ENCODE data around the gene TMEM26. TPM values are rescaled to one million over a fixed set of nuclear protein-coding genes. Genes with fewer than 3 reads are reported as not detected.

Gene TMEM26
- total and polyA plus RNA-seq, 2 of the 13 experiments (the other 11 are each of a cell fraction or from before 2014, with no cell fraction given) = not detected

DNA sequence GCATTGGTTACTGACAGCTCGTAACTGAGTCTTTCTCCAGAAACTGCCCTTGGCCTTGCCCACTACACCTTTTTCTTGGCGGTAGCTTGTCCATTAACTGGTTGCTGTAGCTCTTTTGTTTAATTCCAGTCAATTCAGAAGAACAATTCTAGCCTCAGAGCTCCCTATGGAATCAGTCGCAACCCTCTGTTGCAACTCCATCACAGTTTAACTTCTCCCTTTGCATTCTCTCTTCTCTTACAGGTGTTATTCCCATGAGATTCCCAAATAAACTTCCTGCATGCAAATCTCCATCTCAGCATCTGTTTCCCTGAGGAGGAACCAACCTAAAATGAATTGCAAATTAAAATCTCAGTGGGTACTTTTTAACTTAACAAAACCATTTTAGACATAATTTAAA is 28.4 kb upstream of the TMEM26 start:
- in situ Hi-C loops (cut with HindIII; ENCODE audit: extremely low pct_ligation_motif_present, low pct_unique_long_range_greater_than_20kb) = no loop called here
- Histone ChIP-seq H3K4me3 (replicated peaks in 1 of 3; ENCODE audit: insufficient read depth in 1 of 3, low read depth in 2 of 3, low read length in 3 of 3) (no peak overlapping the region), H3K79me2 (ENCODE audit: insufficient read depth, low read length) (no peaks in the 10 kb centered on the region), H3K4me2 (ENCODE audit: low read depth, low read length) (no peak overlapping the region), H3K36me3 (replicated peaks in 1 of 2; ENCODE audit: control insufficient read depth in 1 of 2, insufficient read depth in 2 of 2, low read length in 2 of 2) (no peaks in the 10 kb centered on the region), H4K20me1 (ENCODE audit: insufficient read depth, low read length) (no peaks in the 10 kb centered on the region), H2AFZ (ENCODE audit: low read length) (no peak overlapping the region), H3K9ac (ENCODE audit: insufficient read depth, low read depth, low read length) (no peak overlapping the region), H3K4me1 (ENCODE audit: insufficient read depth, low read length) (no peaks in the 10 kb centered on the region), H3K27ac (ENCODE audit: extremely low read length, insufficient read depth, low read length) (no peak overlapping the region), H3K27me3 (ENCODE audit: control insufficient read depth in 1 of 2, insufficient read depth in 2 of 2, low read length in 2 of 2) (no peaks in the 10 kb centered on the region), H3K9me3 (ENCODE audit: low read length) (no peaks in the 10 kb centered on the region)
- ChIA-PET POLR2A (no interaction called here), CTCF (ENCODE audit: low intra/inter-chr PET ratio, low total read pairs) (no interaction called here)
- DNase-seq (ENCODE audit: low spot score) (no peak), FAIRE-seq (no peak), ATAC-seq (no peak)
- no TSS peak for BruUV-seq (replicated peaks)
- 5% methylated on average over 3 of the region's 3 CpGs for WGBS (ENCODE audit: low lambda C conversion rate)
- intact Hi-C loops (cut with micrococcal nuclease; ENCODE audit: unreplicated experiment) = no loop called here
- TF ChIP-seq, protein P1, sequence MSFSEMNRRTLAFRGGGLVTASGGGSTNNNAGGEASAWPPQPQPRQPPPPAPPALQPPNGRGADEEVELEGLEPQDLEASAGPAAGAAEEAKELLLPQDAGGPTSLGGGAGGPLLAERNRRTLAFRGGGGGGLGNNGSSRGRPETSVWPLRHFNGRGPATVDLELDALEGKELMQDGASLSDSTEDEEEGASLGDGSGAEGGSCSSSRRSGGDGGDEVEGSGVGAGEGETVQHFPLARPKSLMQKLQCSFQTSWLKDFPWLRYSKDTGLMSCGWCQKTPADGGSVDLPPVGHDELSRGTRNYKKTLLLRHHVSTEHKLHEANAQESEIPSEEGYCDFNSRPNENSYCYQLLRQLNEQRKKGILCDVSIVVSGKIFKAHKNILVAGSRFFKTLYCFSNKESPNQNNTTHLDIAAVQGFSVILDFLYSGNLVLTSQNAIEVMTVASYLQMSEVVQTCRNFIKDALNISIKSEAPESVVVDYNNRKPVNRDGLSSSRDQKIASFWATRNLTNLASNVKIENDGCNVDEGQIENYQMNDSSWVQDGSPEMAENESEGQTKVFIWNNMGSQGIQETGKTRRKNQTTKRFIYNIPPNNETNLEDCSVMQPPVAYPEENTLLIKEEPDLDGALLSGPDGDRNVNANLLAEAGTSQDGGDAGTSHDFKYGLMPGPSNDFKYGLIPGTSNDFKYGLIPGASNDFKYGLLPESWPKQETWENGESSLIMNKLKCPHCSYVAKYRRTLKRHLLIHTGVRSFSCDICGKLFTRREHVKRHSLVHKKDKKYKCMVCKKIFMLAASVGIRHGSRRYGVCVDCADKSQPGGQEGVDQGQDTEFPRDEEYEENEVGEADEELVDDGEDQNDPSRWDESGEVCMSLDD (CRISPR knock-in tag; IDR thresholded peaks at IDR 0.05; ENCODE audit: borderline replicate concordance) = no peak
- TF ChIP-seq, protein P2, sequence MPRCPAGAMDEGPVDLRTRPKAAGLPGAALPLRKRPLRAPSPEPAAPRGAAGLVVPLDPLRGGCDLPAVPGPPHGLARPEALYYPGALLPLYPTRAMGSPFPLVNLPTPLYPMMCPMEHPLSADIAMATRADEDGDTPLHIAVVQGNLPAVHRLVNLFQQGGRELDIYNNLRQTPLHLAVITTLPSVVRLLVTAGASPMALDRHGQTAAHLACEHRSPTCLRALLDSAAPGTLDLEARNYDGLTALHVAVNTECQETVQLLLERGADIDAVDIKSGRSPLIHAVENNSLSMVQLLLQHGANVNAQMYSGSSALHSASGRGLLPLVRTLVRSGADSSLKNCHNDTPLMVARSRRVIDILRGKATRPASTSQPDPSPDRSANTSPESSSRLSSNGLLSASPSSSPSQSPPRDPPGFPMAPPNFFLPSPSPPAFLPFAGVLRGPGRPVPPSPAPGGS (CRISPR knock-in tag; IDR thresholded peaks at IDR 0.05) = no peak
- TF ChIP-seq, protein P3, sequence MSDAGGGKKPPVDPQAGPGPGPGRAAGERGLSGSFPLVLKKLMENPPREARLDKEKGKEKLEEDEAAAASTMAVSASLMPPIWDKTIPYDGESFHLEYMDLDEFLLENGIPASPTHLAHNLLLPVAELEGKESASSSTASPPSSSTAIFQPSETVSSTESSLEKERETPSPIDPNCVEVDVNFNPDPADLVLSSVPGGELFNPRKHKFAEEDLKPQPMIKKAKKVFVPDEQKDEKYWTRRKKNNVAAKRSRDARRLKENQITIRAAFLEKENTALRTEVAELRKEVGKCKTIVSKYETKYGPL (CRISPR knock-in tag; IDR thresholded peaks at IDR 0.05) = no peak
- no peak for TF ChIP-seq ZNF383 (CRISPR knock-in tag; IDR thresholded peaks at IDR 0.05; ENCODE audit: borderline replicate concordance)
- TF ChIP-seq, protein P4, sequence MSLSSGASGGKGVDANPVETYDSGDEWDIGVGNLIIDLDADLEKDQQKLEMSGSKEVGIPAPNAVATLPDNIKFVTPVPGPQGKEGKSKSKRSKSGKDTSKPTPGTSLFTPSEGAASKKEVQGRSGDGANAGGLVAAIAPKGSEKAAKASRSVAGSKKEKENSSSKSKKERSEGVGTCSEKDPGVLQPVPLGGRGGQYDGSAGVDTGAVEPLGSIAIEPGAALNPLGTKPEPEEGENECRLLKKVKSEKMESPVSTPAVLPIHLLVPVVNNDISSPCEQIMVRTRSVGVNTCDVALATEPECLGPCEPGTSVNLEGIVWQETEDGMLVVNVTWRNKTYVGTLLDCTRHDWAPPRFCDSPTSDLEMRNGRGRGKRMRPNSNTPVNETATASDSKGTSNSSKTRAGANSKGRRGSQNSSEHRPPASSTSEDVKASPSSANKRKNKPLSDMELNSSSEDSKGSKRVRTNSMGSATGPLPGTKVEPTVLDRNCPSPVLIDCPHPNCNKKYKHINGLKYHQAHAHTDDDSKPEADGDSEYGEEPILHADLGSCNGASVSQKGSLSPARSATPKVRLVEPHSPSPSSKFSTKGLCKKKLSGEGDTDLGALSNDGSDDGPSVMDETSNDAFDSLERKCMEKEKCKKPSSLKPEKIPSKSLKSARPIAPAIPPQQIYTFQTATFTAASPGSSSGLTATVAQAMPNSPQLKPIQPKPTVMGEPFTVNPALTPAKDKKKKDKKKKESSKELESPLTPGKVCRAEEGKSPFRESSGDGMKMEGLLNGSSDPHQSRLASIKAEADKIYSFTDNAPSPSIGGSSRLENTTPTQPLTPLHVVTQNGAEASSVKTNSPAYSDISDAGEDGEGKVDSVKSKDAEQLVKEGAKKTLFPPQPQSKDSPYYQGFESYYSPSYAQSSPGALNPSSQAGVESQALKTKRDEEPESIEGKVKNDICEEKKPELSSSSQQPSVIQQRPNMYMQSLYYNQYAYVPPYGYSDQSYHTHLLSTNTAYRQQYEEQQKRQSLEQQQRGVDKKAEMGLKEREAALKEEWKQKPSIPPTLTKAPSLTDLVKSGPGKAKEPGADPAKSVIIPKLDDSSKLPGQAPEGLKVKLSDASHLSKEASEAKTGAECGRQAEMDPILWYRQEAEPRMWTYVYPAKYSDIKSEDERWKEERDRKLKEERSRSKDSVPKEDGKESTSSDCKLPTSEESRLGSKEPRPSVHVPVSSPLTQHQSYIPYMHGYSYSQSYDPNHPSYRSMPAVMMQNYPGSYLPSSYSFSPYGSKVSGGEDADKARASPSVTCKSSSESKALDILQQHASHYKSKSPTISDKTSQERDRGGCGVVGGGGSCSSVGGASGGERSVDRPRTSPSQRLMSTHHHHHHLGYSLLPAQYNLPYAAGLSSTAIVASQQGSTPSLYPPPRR (CRISPR knock-in tag; IDR thresholded peaks at IDR 0.05; ENCODE audit: borderline replicate concordance) = no peak
- no peak for TF ChIP-seq ZNF343 (CRISPR knock-in tag; IDR thresholded peaks at IDR 0.05)
- no peak for TF ChIP-seq ZNF773 (CRISPR knock-in tag; IDR thresholded peaks at IDR 0.05; ENCODE audit: borderline replicate concordance)
- TF ChIP-seq KLF15 (CRISPR knock-in tag; IDR thresholded peaks at IDR 0.05; ENCODE audit: borderline replicate concordance) = no peak
- no peak for TF ChIP-seq ZNF746 (CRISPR knock-in tag; IDR thresholded peaks at IDR 0.05)
- TF ChIP-seq TBP (CRISPR knock-in tag; IDR thresholded peaks at IDR 0.05) = no peak
- TF ChIP-seq TGIF2 (CRISPR knock-in tag; IDR thresholded peaks at IDR 0.05) = no peak
- no peak for TF ChIP-seq ZBTB3 (CRISPR knock-in tag; IDR thresholded peaks at IDR 0.05; ENCODE audit: borderline replicate concordance, low read depth)
- no peak for TF ChIP-seq ZBTB7A (CRISPR knock-in tag; IDR thresholded peaks at IDR 0.05)
- no peak for TF ChIP-seq ATRX (CRISPR knock-in tag; IDR thresholded peaks at IDR 0.05; ENCODE audit: borderline replicate concordance)
- TF ChIP-seq MED8 (CRISPR knock-in tag; IDR thresholded peaks at IDR 0.05; ENCODE audit: insufficient replicate concordance) = no peak
- TF ChIP-seq REL (CRISPR knock-in tag; conservative IDR thresholded peaks at IDR 0.05) = no peak
